ENCODE data around the gene MAP4K3.

GRCh38 chr2:39432701-39433100, 4.4 kb downstream of the MAP4K3 start:
- no peak for TF ChIP-seq CTCF (IDR thresholded peaks at IDR 0.05)
- no peak for TF ChIP-seq EP300 (IDR thresholded peaks at IDR 0.05)
- TF ChIP-seq POLR2AphosphoS5 (IDR thresholded peaks at IDR 0.05) = no peak
- no peak for TF ChIP-seq POLR2A (IDR thresholded peaks at IDR 0.05; ENCODE audit: low read depth)

Measured in esophagus muscularis mucosa (tissue), 4 donors.